Endodermal cell (in vitro differentiated cells): ENCODE data around the gene STAM. TPM values are rescaled to one million over a fixed set of nuclear protein-coding genes. Genes with fewer than 3 reads are reported as not detected.

Source experiments
- DNase-seq: peaks from one replicate; pipeline ENCODE4 v3.0.0-alpha.2; 2017
- H3K27ac ChIP-seq: 2 replicates; pipeline ENCODE4 v1.5.1; 2013; ENCODE audit warnings: mild to moderate bottlenecking, low read depth, low read length, moderate library complexity
- H3K27me3 ChIP-seq: 2 replicates; pipeline ENCODE4 v1.6.1; 2013; ENCODE audit warnings: mild to moderate bottlenecking, low read length, moderate library complexity; ENCODE audit not compliant: insufficient read depth, control insufficient read depth, poor library complexity, severe bottlenecking
- H3K36me3 ChIP-seq: 2 replicates; pipeline ENCODE4 v1.7.0; 2013; ENCODE audit warnings: mild to moderate bottlenecking, low read length, moderate library complexity; ENCODE audit not compliant: control insufficient read depth, insufficient read depth
- H3K4me1 ChIP-seq: one replicate; pipeline ENCODE4 v1.7.0; 2013; ENCODE audit warnings: low read length; ENCODE audit not compliant: control insufficient read depth, insufficient read depth
- H3K4me3 ChIP-seq: 2 replicates; pipeline ENCODE4 v1.5.1; 2013; ENCODE audit warnings: mild to moderate bottlenecking, low read length, moderate library complexity
- H3K9ac ChIP-seq: 2 replicates; pipeline ENCODE4 v1.6.1; 2013; ENCODE audit warnings: mild to moderate bottlenecking, low read length, moderate library complexity; ENCODE audit not compliant: poor library complexity, severe bottlenecking; ENCODE audit errors: extremely low read depth
- H3K9me3 ChIP-seq: 2 replicates; pipeline ENCODE4 v1.6.1; 2013; ENCODE audit warnings: mild to moderate bottlenecking, low read length, moderate library complexity; ENCODE audit not compliant: control insufficient read depth
- H3K27ac Mint-ChIP-seq: 2 replicates; pipeline ENCODE4 v1.8.0; 2020; ENCODE audit warnings: mixed read lengths
- H3K27me3 Mint-ChIP-seq: 2 replicates; pipeline ENCODE4 v1.8.0; 2021; ENCODE audit warnings: mild to moderate bottlenecking, mixed read lengths; ENCODE audit not compliant: insufficient read depth
- H3K36me3 Mint-ChIP-seq: 2 replicates; pipeline ENCODE4 v1.8.0; 2020; ENCODE audit warnings: low read depth, mixed read lengths
- H3K4me1 Mint-ChIP-seq: 2 replicates; pipeline ENCODE4 v1.8.0; 2020; ENCODE audit warnings: mixed read lengths
- H3K4me3 Mint-ChIP-seq: 2 replicates; pipeline ENCODE4 v1.8.0; 2020; ENCODE audit warnings: mild to moderate bottlenecking, moderate library complexity, mixed read lengths
- H3K9me3 Mint-ChIP-seq: 2 replicates; pipeline ENCODE4 v1.8.0; 2020; ENCODE audit warnings: mild to moderate bottlenecking, mixed read lengths
- CTCF ChIP-seq: fragments of 200-600 bp; sonication (generic); conservative IDR thresholded peaks from 2 replicates; pipeline ENCODE4 v1.5.0; 2021; ENCODE audit warnings: antibody characterized with exemption, mild to moderate bottlenecking
- WGBS, 2 experiments: methylation state at CpG; one replicate each; pipeline versions ENCODE4 v1.1.5 to v1.1.7; 2013; ENCODE audit warnings: missing lambda C conversion rate in 2 of 2, mixed read lengths in 1 of 2; ENCODE audit not compliant: insufficient coverage in 1 of 2, insufficient read length in 1 of 2; 5-methylcytosine and 5-hydroxymethylcytosine counted together
- total RNA-seq, 2 donors: library from RNA; stranded (reverse); fragmentation: NEBNext Ultra II Directional in 1 of 2; extraction: Animal tissue kit (Norgen Biotek cat#: 25700) in 1 of 2; gene quantifications; 2 replicates in 1 of 2; 3 replicates in 1 of 2; pipeline ENCODE4 v1.2.1, GENCODE V29; 2021

The STAM gene
- total RNA-seq, 2 donors from 2014 or later, result 26.7 to 30.0 TPM

- no peak overlapping the region for H3K4me3 ChIP-seq
- peaks cover 17% of the 10 kb centered on the region for H3K36me3 Mint-ChIP-seq
- peaks cover 2% of the 10 kb centered on the region for H3K9me3 Mint-ChIP-seq
- no peak for DNase-seq
- no peaks in the 10 kb centered on the region for H3K4me1 ChIP-seq
- no peaks in the 10 kb centered on the region for H3K27me3 Mint-ChIP-seq
- H3K9me3 ChIP-seq, result no peaks in the 10 kb centered on the region
- whole genome bisulfite sequencing, 2 experiments, result 100% methylated on average over 2 of the region's 2 CpGs; no CpG with 5 or more reads in 1 of the 2 experiments
- H3K9ac ChIP-seq, result no peak overlapping the region
- H3K36me3 ChIP-seq, result peaks cover 5% of the 10 kb centered on the region
- H3K4me1 Mint-ChIP-seq, result peaks cover 3% of the 10 kb centered on the region
- H3K27ac ChIP-seq, result no peak overlapping the region
- no peaks in the 10 kb centered on the region for H3K27me3 ChIP-seq
- H3K27ac Mint-ChIP-seq, result peak overlapping the region; percentile 24
- no peak for TF ChIP-seq CTCF
- no peak overlapping the region for H3K4me3 Mint-ChIP-seq
Observed at GRCh38 chr10:17682236-17682946, 38.4 kb downstream of the STAM start.

- no peaks in the 10 kb centered on the region for H3K4me1 ChIP-seq
- peaks cover 2% of the 10 kb centered on the region for H3K9me3 Mint-ChIP-seq
- TF ChIP-seq CTCF, result no peak
- no peak overlapping the region for H3K4me3 ChIP-seq
- peaks cover 25% of the 10 kb centered on the region for H3K36me3 Mint-ChIP-seq
- H3K27ac Mint-ChIP-seq, result no peak overlapping the region
- no peak overlapping the region for H3K4me3 Mint-ChIP-seq
- H3K36me3 ChIP-seq, result peaks cover 13% of the 10 kb centered on the region
- no peaks in the 10 kb centered on the region for H3K9me3 ChIP-seq
- H3K27ac ChIP-seq, result no peak overlapping the region
- no peak overlapping the region for H3K9ac ChIP-seq
- peaks cover 3% of the 10 kb centered on the region for H3K4me1 Mint-ChIP-seq
- H3K27me3 Mint-ChIP-seq, result no peaks in the 10 kb centered on the region
- H3K27me3 ChIP-seq, result no peaks in the 10 kb centered on the region
- no peak for DNase-seq
Observed at GRCh38 chr10:17683541-17683940, 39.6 kb downstream of the STAM start.

GRCh38 chr10:17684537-17684936 is 40.6 kb downstream of the STAM start:
- Mint-ChIP-seq H3K27me3 (no peaks in the 10 kb centered on the region), H3K36me3 (peaks cover 18% of the 10 kb centered on the region), H3K9me3 (no peaks in the 10 kb centered on the region), H3K27ac (no peak overlapping the region), H3K4me3 (no peak overlapping the region), H3K4me1 (peaks cover 3% of the 10 kb centered on the region)
- Histone ChIP-seq H3K27me3 (no peaks in the 10 kb centered on the region), H3K4me3 (no peak overlapping the region), H3K27ac (no peak overlapping the region), H3K9ac (no peak overlapping the region), H3K9me3 (no peaks in the 10 kb centered on the region), H3K36me3 (peaks cover 14% of the 10 kb centered on the region), H3K4me1 (no peaks in the 10 kb centered on the region)
- no peak for DNase-seq
- no peak for TF ChIP-seq CTCF
- 95 to 100% methylated on average over 2 to 5 of the region's 6 CpGs for WGBS, 2 experiments
